Neural cell (in vitro differentiated cells): ENCODE data around the gene IL1RAPL2. TPM values are rescaled to one million over a fixed set of nuclear protein-coding genes. Genes with fewer than 3 reads are reported as not detected.

Experiments used
- H2AFZ ChIP-seq: fragments of 200-600, 300-800 bp; sonication (generic), shearing (Covaris generic); 2 replicates; pipeline ENCODE4 v1.6.0; 2014; ENCODE audit warnings: low read depth, mild to moderate bottlenecking, antibody characterized with exemption, low read length, moderate library complexity
- H3F3A ChIP-seq: fragments of 200-600 bp; shearing (Covaris generic); 2 replicates; pipeline ENCODE4 v1.6.1; 2016; ENCODE audit warnings: mild to moderate bottlenecking, moderate library complexity, mixed read lengths, antibody characterized with exemption, low read length; ENCODE audit not compliant: insufficient read depth, poor library complexity, severe bottlenecking
- H3K27ac ChIP-seq: fragments of 200-600, 300-800 bp; sonication (generic), shearing (Covaris generic); 2 replicates; pipeline ENCODE4 v1.5.1; 2014; ENCODE audit warnings: mild to moderate bottlenecking, low read length, moderate library complexity
- H3K27me3 ChIP-seq: fragments of 300-800, 200-600 bp; sonication (generic), shearing (Covaris generic); 2 replicates; pipeline ENCODE4 v1.6.0; 2014; ENCODE audit warnings: mild to moderate bottlenecking, low read depth, low read length, moderate library complexity; ENCODE audit not compliant: insufficient read depth
- H3K36me3 ChIP-seq: fragments of 300-800, 200-600 bp; sonication (generic), shearing (Covaris generic); 2 replicates; pipeline ENCODE4 v1.5.1; 2014; ENCODE audit warnings: mild to moderate bottlenecking, antibody characterized with exemption, low read length, moderate library complexity; ENCODE audit not compliant: insufficient read depth
- H3K4me2 ChIP-seq: fragments of 300-800, 200-600 bp; sonication (generic), shearing (Covaris generic); 2 replicates; pipeline ENCODE4 v1.6.0; 2014; ENCODE audit warnings: mild to moderate bottlenecking, low read length
- H3K4me3 ChIP-seq: fragments of 300-800, 200-600 bp; sonication (generic), shearing (Covaris generic); 2 replicates; pipeline ENCODE4 v1.5.1; 2014; ENCODE audit warnings: mild to moderate bottlenecking, low read length, moderate library complexity
- H3K79me2 ChIP-seq: fragments of 200-600 bp; shearing (Covaris generic); replicated peaks from 2 replicates; pipeline ENCODE4 v1.6.0; 2014; ENCODE audit warnings: mild to moderate bottlenecking, low read length, moderate library complexity; ENCODE audit not compliant: insufficient read depth
- H3K9ac ChIP-seq: fragments of 300-800, 200-600 bp; sonication (generic), shearing (Covaris generic); 2 replicates; pipeline ENCODE4 v1.6.1; 2016; ENCODE audit warnings: mild to moderate bottlenecking, low read length, mixed read lengths
- H3K9me2 ChIP-seq: fragments of 200-600 bp; shearing (Covaris generic); 2 replicates; pipeline ENCODE4 v1.6.1; 2016; ENCODE audit warnings: mild to moderate bottlenecking, low read length, mixed read lengths; ENCODE audit not compliant: insufficient read depth
- H3K9me3 ChIP-seq: fragments of 200-600, 300-800 bp; sonication (generic), shearing (Covaris generic); 2 replicates; pipeline ENCODE4 v1.6.1; 2016; ENCODE audit warnings: mild to moderate bottlenecking, mixed run types, low read length, moderate library complexity, mixed read lengths
- H4K20me1 ChIP-seq: fragments of 200-600 bp; shearing (Covaris generic); 2 replicates; pipeline ENCODE4 v1.6.1; 2016; ENCODE audit warnings: mild to moderate bottlenecking, mixed run types; ENCODE audit not compliant: insufficient read depth
- CTCF ChIP-seq: fragments of 450-650 bp; IDR thresholded peaks from 2 replicates; pipeline ENCODE4 v1.5.1; 2014; ENCODE audit warnings: antibody characterized with exemption, mild to moderate bottlenecking, moderate library complexity; ENCODE audit not compliant: poor library complexity, severe bottlenecking
- EP300 ChIP-seq: fragments of 450-650 bp; conservative IDR thresholded peaks from 2 replicates; pipeline ENCODE4 v1.6.1; 2014; ENCODE audit warnings: antibody characterized with exemption, mild to moderate bottlenecking, moderate library complexity; ENCODE audit not compliant: poor library complexity, severe bottlenecking
- EZH2 ChIP-seq: fragments of 200-600, 300-800 bp; shearing (Covaris generic), sonication (generic); IDR thresholded peaks from 2 replicates; pipeline ENCODE4 v1.6.1; 2014; ENCODE audit warnings: antibody characterized with exemption, low read length, borderline replicate concordance, mild to moderate bottlenecking; ENCODE audit not compliant: insufficient read depth, poor library complexity, severe bottlenecking
- MXI1 ChIP-seq: fragments of 450-650 bp; conservative IDR thresholded peaks from 2 replicates; pipeline ENCODE4 v1.6.1; 2014; ENCODE audit warnings: antibody characterized with exemption, mild to moderate bottlenecking; ENCODE audit not compliant: poor library complexity, severe bottlenecking
- POLR2AphosphoS5 ChIP-seq: IDR thresholded peaks from 2 replicates; pipeline ENCODE4 v1.6.1; 2012
- RAD21 ChIP-seq: fragments of 450-650 bp; conservative IDR thresholded peaks from 2 replicates; pipeline ENCODE4 v1.6.1; 2014; ENCODE audit warnings: antibody characterized with exemption, mild to moderate bottlenecking, moderate library complexity
- REST ChIP-seq: IDR thresholded peaks from 2 replicates; pipeline ENCODE4 v1.6.1; 2012; ENCODE audit warnings: borderline replicate concordance
- SMC3 ChIP-seq: fragments of 450-650 bp; conservative IDR thresholded peaks from 2 replicates; pipeline ENCODE4 v1.6.1; 2014; ENCODE audit warnings: antibody characterized with exemption, mild to moderate bottlenecking, moderate library complexity; ENCODE audit not compliant: poor library complexity
- TAF1 ChIP-seq: IDR thresholded peaks from 2 replicates; pipeline ENCODE4 v1.6.1; 2012; ENCODE audit warnings: low read depth
- polyA plus RNA-seq: library from polyadenylated mRNA; depleted of rRNA; stranded (reverse); fragments of >200 nt; gene quantifications from 2 replicates; pipeline ENCODE4 v1.2.3, GENCODE V29; 2014

IL1RAPL2 gene
- polyA plus RNA-seq, 1 donor from 2014 or later = not detected

- Histone ChIP-seq H3K27me3 (no peaks in the 10 kb centered on the region), H4K20me1 (no peaks in the 10 kb centered on the region), H3K9me2 (no peaks in the 10 kb centered on the region), H3K27ac (no peak overlapping the region), H3K4me3 (no peak overlapping the region), H2AFZ (no peak overlapping the region), H3K9me3 (no peaks in the 10 kb centered on the region), H3K36me3 (no peaks in the 10 kb centered on the region), H3K4me2 (no peak overlapping the region), H3K79me2 (no peaks in the 10 kb centered on the region), H3F3A (no peaks in the 10 kb centered on the region), H3K9ac (no peak overlapping the region)
- TF ChIP-seq EZH2 (no peak), REST (no peak), SMC3 (no peak), RAD21 (no peak), TAF1 (no peak), MXI1 (no peak), CTCF (no peak), EP300 (no peak), POLR2AphosphoS5 (no peak)
Measured at GRCh38 chrX:105475801-105476200, 909.8 kb downstream of the IL1RAPL2 start.

- Histone ChIP-seq H3K36me3 (no peaks in the 10 kb centered on the region), H3K27me3 (no peaks in the 10 kb centered on the region), H4K20me1 (no peaks in the 10 kb centered on the region), H3K4me3 (no peak overlapping the region), H3F3A (no peaks in the 10 kb centered on the region), H3K27ac (no peak overlapping the region), H3K9ac (no peak overlapping the region), H3K9me3 (no peaks in the 10 kb centered on the region), H3K4me2 (no peak overlapping the region), H3K9me2 (no peaks in the 10 kb centered on the region), H2AFZ (no peak overlapping the region), H3K79me2 (no peaks in the 10 kb centered on the region)
- TF ChIP-seq SMC3 (no peak), CTCF (no peak), EZH2 (no peak), POLR2AphosphoS5 (no peak)
Measured at GRCh38 chrX:105477351-105477750, 911.4 kb downstream of the IL1RAPL2 start.
